Endometrial microvascular endothelial cells (primary cell): ENCODE results near the gene PSMD1. TPM values are rescaled to one million over a fixed set of nuclear protein-coding genes. Genes with fewer than 3 reads are reported as not detected.
"Not testable (repeated sequence)": the region's sequence is repeated elsewhere in the genome, so short reads cannot be mapped to it uniquely, and the experiment has no call there.

Experiments used
- in situ Hi-C: cut with HindIII; loops from 2 replicates; pipeline ENCODE4 v1.10.0; 2017; ENCODE audit warnings: low sequenced_read_pairs, low pct_unique_long_range_greater_than_20kb; ENCODE audit errors: inconsistent ontology term
- total RNA-seq: library from RNA; depleted of rRNA; stranded (reverse); fragments of >200 nt; gene quantifications from one replicate; pipeline ENCODE4 v1.2.3, GENCODE V29; 2015; ENCODE audit errors: inconsistent ontology term

The PSMD1 gene
- total RNA-seq, 1 donor from 2014 or later: 169 TPM

DNA sequence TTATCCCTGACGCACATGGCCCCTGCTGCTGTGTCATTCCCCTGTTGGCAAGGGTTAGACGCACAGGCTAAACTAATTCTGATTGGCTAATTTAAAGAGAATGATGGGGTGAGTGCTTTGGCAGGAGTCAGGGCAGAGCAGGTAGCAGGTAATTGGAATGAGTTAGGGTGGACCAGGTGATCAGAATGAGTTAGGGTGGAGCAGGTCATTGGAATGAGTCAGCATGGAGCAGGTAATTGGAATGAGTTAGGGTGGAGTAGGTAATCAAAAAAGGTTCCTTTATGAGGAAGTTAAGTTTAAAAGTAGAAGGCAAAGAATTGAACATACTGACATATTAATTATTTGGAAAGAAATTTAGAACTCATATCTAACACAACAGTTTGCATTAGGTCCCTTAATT is 43.7 kb downstream of the PSMD1 start:
- in situ Hi-C loops: not testable (repeated sequence)

DNA sequence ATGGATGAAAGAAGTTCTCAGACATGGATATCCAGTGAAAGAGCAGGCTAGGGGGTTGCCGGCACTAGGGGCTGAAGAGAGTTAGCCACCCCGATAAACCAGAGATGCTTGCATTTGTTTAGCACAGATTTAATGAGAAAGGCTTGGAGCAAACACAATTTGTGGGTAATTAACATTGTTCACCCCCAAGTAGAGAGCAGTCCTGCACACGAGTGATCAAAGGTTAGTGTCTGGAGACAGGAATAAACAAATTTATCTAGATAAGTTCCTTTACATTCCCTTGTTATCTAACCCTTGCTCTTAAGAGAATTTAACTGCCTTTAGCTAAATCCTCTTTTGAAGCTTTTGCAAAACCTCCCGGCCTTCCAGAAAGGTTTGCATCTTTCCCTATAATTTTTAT is 44.3 kb downstream of the PSMD1 start:
- in situ Hi-C loops: no loop called here

DNA sequence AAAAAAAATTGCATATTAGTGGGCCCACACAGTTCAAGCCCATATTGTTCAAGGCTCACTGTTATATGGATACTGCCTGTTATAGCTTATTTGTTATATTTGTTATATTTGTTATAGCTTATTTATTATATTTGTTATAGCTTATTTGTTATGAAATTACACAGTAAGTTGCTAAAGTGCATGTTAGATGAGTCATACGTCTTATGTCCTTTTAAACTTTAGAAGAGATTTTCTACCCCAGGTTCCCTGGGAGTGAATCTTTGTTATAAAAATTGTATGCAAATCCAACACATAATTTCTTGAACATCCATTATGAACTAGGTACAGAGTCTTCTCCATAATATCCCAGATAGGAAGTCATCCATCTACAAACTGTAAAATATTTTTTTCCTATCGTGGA is 46.1 kb downstream of the PSMD1 start:
- in situ Hi-C loops: no loop called here

DNA sequence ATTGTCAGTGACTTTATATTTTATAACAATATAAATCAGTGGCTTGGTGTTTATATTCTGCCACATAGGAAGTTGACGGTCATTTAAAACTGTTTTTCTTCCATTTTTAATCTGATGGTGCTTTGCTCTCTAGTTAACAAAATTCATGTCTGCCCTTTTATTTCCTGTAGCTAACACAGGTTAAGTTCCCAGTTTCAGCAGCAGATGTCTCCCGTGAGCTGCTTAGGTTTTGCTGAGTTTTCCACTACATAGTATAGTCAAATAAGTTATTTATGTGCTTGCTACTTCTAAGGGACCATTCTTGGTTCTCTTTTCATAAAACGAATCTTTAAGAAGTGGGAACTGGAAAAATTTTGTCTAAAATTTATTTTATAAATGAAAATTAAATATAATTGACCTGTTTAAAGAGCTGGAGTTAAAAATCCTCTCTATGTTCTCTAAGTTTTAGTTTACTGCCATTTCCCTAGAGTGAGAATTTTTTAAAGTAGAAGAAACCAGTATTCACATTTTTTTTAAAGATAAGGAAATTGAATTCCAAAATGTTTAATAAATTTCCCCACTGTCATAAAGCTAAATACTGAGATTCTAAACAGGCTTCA is 47.5 kb downstream of the PSMD1 start:
- in situ Hi-C loops: no loop called here

DNA sequence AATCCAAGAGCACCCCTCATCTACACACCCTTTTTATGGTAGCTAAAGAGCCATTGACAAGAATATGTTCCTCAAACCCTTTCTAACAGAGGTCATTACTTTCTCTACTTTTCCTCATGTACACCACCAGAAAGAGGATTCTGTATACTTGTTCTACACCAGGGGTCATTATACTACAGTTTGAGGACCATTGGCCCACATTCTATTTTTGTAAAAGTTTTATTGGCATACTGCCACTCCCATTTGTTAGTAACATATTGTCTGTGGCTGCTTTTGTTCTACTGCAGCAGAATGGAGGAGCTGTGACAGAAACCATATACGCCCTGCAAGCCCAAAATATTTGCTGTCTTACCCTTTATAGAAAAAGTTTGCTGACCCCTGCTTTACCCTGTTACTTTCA is 53.9 kb downstream of the PSMD1 start:
- in situ Hi-C loops: no loop called here

DNA sequence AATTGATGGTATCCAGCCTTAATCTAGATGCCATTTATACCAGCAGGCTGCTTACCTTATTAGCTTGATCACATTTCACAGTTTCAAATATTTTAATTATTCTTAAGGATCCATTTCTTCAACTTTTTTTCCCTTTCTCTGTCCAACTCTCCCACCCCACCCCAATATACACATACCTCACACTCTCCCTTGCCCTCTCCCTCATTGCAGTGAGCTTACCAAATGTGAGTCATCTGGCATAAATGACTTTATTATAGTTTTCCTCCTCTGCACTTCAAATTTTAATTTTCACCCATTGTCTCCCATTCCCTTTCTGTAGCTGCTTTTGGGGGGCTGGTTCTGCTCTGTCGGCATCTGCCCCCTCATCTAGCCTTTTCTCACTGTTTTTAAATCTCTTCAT is 55.3 kb downstream of the PSMD1 start:
- in situ Hi-C loops: no loop called here

DNA sequence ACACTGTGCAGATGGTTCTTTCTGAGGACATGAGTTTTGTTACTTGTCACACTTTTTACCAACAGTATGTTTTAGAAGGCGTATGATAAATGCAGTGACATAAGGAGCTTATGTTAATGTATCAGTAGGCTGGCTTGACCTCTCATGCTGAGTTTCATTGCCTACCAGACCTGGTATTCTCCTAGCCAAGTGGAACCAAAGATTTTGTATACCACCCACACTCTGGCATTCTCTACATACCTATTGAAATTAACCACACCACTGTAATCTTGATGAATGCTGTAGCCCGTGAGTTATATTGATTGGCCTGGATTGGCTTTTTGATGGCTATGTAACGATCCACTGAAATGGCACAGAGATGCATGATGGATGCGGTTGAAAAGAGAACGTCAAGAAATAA is 56.8 kb downstream of the PSMD1 start:
- in situ Hi-C loops: no loop called here

DNA sequence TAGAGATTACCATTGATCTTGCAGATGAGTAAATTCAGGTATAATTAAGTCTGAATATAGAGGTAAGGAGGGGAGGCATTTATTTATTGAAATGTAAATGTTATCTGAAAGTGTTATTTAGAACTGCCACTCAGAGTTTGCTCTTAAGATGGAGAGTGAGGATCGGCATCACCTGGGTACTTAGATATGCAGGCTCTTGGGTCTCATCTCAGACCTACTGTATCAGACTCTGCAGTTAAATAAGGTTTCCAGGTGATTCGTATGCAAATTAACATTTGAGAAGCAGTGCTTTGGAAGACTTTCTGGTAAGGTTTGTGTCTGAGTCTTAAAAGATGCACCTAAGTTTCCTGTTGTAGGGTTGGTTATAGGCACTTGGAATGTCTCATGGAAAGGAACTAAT is 59.0 kb downstream of the PSMD1 start:
- in situ Hi-C loops: no loop called here

DNA sequence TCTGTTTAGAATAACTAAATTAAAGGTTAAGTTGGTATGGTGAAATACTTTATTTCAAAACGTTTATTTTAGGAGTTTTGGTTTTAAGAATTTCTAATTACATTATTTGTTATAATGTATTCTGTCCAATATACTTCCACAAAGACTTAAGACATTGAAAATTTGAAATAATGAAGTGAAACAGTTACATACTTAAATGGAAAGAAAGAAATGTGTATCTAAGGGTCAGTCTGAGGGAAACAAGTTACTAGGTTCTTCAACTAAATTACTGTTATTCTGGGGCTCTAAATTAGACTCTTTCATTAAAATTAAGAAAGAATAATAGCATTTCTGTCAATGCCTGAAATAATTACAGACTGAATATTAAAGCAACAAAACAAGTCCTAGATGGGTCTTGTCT is 60.5 kb downstream of the PSMD1 start:
- in situ Hi-C loops: no loop called here

DNA sequence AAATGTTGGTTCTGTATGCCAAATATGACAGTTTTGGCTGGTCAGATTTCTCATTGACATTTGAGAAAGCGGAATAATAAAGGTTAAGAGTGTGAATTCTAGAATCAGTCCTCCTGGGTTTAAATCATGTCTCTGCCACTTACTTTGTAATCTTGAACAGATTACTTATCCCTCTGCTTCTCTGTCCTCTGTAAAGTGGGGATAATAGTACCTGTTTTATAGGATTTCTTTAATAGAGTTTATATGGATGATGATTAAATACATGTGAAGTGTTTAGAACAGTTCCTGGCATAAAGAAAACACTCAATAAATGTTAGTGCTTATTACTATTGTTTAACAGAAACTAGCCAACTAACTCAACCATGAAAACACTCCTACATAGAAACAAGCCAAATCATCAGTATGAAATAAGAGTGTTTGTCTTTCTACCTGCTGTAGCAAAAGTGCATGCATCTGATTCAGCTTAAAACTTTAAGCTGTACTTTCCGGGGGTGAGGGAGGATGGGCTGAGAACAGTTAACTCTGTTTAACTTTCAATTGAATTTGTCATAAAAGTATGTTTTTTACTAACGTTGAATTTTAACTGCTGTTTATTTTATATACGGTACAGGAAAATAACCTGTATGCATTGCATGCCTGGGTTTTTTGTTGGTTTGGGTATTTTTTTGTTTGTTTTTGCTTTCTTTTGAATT is 61.4 kb downstream of the PSMD1 start:
- in situ Hi-C loops: no loop called here

DNA sequence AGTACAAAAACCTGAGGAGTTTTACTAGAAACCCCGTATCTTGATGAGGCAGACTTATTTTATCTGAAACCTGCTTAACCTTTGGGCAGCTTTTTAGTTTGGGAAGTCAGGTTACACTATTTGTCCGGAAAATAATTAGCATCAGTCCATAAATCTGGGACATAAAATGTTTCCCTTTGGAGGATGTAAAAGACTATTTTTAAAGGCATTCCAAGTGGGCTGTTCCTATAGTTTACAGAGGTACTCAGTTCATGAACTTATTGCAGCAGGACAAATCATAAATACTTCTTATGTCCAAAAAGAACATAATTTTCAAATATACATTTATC is 61.9 kb downstream of the PSMD1 start:
- in situ Hi-C loops: no loop called here

DNA sequence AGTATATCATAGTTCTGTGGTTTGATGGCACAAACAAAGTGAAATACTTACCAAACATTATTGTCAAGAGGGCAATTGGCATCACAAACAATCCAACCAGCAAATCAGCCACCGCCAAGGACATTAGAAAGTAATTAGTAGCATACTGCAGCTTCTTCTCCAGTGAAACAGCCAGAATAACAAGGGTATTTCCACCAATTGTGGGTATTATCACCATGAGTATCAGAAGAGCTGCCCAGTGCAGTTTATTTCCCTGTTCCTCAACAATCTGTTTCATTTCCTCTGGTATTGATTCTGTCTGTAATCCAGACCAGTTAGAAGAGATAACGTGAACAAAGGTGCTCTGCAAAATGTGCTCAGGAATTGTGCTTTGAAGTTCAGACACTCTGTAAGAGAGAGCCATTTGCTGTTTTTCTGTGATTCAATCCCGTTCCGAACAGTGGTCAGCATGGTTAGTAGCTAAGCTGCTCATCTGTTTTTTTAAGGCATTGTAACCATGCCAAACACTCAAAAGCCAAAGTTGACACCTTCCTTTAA is 66.8 kb downstream of the PSMD1 start:
- in situ Hi-C loops: no loop called here

DNA sequence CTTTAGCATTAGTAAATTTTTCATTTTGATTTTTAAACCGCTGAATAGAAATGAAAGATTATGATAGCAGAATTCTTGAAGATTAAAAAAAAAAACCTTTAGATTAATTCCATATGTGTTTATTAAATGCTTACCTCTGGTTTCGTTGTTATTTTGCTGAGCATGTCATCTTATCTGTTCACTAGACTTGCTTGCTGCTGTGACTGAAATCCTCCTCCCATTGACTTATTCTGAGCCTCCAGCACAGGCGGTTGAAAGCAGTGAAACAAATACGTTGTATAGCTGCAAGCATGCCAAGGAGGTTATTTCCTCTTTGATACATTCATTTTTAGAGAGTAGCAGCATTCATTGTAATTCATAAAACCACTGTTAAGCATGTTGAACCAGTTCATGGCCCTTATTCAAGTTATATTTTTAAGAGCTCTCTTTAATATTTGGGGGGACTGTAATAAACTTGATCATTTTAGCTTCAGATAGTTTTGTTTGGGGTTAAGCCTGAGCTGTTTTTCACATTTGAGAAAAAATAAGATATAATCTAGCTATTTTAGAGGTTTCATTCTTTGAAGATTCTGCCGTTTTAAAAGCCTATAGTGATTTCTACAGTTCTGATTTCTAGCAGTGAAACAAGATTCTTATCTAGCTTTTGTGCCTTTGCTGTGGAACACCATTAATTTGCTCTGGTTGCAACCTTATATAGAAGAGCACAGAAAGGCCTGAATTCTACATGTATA is 68.3 kb downstream of the PSMD1 start, which contains the start of gene HTR2B:
Gene HTR2B (minus strand): TSS at position 205 of the 731 bp plus-strand sequence. CDS start 1,278 bp downstream, outside the sequence.
- in situ Hi-C loops: no loop called here

DNA sequence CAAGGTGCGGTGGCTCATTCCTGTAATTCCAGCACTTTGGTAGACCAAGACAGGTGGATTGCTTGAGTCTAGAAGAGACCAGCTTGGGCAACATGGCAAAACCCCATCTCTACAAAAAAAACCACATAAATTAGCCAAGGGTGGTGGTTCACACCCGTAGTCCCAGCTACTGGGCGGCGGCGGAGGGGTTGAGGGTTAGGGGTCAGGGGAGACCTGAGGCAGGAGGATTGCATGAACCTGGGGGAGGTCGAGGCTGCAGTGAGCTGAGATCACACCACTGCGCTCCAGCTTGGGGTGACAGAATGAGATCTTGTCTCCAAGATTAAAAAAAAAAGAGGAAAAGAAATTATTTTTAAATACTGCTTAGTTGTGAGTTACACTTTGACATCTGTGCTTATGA is 69.5 kb downstream of the PSMD1 start:
- in situ Hi-C loops: no loop called here

DNA sequence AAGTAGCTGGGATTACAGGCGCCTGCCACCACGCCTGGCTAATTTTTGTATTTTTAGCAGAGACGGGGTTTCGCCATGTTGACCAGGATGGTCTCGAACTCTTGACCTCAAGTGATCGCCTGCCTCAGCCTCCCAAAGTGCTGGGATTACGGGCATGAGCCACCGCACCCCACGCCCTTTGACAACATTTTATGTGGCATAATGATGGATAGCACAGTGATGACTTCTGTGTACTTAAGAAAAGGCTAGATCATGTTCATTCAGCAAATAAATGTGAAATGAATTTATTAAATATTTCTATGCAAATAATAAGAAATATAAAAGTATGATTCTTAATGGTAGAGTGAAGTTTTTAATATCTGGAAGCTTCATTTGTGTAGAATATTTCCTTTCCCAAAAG is 70.8 kb downstream of the PSMD1 start:
- in situ Hi-C loops: no loop called here

DNA sequence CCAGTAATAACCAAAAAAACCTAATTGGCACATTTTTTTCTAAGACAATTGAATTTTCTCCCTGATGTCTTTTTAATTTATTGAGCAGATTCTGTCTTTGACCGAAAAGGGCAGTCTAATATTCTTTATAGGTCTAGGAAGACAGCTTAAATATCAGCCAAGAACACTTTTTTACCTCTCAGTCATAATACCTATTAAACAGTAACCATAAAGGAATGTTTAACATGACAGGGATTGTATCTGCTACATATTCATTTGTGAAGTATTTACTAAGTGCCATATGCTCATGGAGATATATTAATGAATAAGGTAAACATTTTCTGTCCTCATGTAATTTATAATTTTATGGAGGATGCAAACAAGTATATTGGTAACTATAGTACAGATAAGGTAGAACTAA is 71.3 kb downstream of the PSMD1 start:
- in situ Hi-C loops: no loop called here

DNA sequence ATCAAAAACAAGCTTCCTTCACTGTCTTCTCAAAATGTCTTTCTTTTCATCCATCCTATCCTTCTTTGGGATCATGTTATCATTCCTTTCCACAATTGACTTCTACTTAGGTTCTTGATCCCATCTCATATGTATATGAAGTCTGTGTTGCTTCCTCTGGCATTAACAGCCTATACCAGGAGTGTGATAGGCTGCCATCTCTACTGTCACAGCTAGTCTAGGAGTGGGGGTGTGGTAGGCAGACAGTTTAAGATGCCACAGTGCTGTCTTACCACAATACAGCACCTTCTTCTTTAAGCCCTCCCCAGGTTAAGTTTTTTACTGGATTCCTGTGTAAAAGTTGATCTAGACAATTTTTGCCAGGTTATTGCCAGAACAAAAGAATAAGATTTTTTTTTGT is 71.9 kb downstream of the PSMD1 start:
- in situ Hi-C loops: no loop called here

DNA sequence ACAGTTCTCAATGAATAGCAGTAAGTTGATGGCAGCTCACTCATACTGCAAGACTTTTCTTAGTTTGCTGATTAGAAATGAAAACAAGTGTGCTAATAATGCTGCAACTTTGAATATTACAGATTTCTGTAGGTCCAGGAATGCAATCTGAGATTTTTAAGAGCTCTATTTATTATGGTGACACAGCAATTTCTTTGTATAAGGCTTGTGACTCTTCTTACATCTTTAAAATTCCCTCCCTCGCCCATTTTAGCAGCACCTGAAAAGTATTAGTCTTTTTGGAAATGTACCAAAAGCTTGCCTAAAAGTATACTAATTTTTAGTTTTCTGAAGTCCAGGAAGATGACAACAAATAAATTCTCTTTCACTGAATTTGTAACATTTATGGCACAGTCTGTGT is 72.5 kb downstream of the PSMD1 start:
- in situ Hi-C loops: no loop called here

DNA sequence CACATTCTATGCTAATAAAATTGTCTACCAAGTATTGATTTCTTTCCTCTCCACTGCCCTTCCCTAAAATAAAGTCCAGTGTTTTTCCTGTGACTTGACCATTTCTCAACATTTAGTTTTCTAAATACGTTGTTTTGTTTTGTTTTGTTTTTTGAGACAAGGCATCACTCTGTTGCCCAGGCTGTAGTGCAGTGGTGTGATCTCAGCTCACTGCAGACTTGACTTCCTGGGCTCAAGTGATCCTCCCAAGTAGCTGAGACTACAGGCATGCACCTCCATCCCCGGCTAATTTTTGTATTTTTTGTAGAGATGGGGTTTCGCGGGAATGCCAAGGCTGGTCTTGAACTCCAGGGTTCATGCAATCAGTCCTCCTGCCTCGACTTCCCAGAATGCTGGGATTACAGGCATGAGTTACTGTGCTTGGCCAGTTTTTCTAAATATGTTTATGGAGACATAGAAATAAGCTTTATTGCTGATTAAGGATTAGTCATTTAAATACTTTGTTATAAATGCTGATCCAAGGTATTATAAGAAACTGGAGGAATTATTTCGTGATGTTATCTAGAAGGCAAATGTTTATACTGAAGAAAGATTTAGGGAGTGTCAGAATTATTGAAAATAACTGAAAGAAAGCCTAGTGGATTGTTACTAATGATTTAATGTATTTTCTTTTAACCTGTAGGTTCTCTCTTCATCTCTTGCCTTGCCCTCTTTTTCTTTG is 73.8 kb downstream of the PSMD1 start:
- in situ Hi-C loops: no loop called here
